Jurkat, Clone E6-1 (cell line): ENCODE measurements around the gene NR1D2.
A peak's percentile ranks its signal among the peaks of the same experiment; 100 is the strongest.
"Not testable (repeated sequence)": the region's sequence is repeated elsewhere in the genome, so short reads cannot be mapped to it uniquely, and the experiment has no call there.

Experiments used
- DNase-seq: peaks from one replicate; pipeline ENCODE4 v3.0.0-alpha.2; 2011; ENCODE audit warnings: low read depth, low spot score
- H3K4me3 ChIP-seq: 2 replicates; pipeline ENCODE4 v1.5.1; 2011; ENCODE audit warnings: mild to moderate bottlenecking, low read length, control low read depth, moderate library complexity

The NR1D2 gene

DNA sequence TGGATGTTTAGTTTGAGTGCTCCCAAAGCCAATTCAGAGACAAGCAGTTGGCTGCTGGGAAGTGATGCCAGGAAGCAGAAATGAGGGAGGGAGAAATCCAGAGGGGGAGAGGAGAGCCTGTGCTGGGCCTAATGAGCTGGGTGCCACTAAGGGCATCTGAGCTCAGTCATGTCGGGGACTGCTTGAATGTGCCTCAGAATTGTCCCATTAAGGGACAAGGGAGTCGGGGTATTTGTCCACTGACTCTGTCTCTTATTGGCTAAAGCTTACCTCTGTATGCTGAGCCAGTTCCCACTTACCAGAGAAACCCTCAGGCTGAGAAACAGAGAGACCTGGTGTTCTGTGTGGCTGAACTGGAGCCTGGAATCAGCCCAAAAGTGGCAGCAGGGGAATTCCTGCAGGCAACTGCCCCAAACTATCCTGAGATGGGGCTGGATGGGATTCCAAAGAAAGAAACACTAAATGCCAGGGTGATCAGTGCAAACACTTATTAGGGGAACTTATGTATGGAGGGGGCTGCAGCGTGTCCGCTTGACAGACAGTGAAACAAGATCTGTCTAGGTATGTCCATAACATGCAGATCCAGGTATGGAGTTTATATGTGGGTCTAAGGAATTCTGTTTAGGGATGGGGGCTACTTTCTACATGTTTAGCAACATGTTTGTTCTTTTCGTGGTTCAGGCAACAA is 48.6 kb downstream of the NR1D2 start:
- no peak for DNase-seq
- H3K4me3 ChIP-seq = no peak overlapping the region

DNA sequence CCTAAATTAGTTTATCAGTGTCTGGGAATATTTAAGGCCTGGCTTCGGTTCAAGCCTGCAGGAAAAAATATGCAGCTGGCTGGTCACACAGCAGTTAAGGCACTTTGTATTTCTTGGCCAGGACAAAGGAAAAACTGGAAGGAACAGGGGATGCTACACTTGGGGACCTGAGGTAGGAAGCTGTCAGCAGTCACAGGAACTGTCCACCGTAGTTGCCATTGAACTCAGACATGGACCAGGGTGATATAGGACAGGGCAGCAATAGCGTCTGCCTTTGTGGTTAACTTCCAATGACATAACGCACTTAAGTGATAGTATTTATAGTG is 49.1 kb downstream of the NR1D2 start:
- no peak overlapping the region for H3K4me3 ChIP-seq
- DNase-seq = no peak

DNA sequence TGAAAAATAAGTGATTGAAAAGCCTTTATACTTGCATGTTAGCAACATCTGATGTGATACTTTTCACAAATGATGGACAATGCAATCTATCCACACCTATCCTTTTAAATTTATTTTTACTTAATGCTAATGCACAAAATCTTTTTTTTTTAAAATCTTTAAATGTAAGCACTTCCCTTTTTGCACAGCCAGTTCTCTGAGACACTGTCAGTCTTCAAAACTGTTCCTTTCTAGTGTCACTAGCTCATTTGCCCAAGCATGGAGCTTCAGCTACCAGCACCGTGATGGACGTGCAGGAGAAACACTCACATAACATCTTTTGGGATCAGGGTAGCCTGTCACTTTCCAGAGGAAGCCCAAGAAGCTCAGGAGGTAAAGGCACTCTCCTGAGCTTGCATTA is 50.1 kb downstream of the NR1D2 start:
- H3K4me3 ChIP-seq = no peak overlapping the region

DNA sequence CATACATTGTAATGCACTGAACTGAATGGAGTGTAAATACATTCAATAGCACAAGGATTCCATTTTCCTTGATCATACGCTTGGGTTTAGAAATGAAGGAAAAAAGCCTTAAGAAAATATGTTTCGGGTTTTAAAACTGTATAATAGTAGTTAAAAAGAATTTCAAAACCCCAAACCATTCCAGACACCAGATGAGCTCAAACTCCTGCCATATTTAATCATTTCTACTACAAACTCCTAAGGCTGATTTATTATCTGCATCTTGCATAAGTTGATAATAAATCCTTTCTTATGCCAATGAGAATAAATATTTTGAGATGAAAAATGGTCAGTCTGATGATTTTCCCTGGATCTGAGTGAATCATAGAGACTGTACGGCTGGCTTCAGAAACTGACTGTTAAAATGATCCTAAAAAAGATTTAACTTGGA is 51.0 kb downstream of the NR1D2 start:
- no peak overlapping the region for H3K4me3 ChIP-seq
- DNase-seq = no peak

More for the DNA sequence above, 50.1 kb downstream of the NR1D2 start:
- no peak for DNase-seq

DNA sequence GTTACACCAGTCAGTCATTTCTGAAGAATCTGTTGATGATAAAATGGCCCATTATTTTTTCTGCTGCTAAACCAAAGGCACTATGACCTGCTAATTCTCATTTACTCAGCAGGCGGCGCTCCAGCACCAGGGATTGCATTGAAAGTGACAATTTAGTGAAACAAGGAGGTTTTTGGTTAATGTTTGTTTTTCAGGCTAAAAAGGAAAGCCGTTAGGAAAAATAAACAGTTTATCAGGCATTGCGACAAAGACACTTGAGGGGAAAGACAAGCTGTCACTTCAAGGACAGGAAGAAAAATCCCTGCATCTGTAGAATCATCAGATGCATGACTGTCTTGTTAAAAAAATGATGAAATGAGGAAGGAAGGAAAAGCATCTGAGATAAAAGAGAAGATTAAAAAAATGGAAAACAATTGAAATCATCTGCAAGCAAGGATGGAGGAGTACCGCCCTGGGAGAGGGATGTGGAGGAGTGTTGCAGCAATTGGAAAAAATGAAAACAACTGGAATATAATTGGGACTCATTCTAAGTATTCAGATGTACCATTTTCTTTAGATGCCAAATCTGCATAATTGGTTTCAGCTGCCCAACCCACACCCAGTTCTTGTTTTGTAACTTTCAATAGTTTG is 54.0 kb downstream of the NR1D2 start:
- peak; percentile 23 for DNase-seq
- H3K4me3 ChIP-seq = no peak overlapping the region

DNA sequence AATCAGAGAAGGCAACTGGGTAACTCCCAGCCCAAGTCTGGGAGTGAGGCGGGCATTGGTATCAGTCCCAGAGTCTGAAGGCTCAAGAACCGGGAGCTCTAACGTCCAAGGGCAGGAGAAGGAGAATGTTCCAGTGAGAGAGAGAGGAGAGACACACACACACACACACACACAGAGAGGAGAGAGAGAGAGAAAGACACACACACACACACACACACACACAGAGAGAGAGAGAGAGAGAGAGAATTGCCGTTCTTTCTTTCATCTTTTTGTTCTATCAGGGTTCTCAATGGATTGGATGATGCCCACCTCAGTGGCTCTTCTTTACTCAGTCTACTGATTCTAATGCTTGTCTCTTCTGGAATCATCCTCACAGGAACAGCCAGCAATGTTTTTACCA is 57.0 kb downstream of the NR1D2 start:
- no peak overlapping the region for H3K4me3 ChIP-seq
- no peak for DNase-seq

DNA sequence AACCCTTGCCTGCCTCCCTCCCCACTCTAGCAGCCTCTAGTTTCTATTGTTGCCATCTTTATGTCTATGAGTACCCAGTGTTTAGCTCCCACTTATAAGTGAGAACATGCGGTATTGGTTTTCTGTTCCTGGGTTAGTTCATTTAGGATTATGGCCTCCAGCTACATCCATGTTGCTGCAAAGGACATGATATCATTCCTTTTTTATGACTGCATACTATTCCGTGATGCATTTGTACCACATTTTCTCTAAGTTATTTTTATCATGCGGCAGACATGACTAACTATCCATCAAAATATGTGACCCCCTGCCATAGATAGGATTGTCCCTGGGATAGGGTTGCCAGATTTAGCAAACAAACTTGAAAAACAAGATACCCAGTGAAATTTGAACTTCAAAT is 58.4 kb downstream of the NR1D2 start:
- DNase-seq = no peak
- no peak overlapping the region for H3K4me3 ChIP-seq

DNA sequence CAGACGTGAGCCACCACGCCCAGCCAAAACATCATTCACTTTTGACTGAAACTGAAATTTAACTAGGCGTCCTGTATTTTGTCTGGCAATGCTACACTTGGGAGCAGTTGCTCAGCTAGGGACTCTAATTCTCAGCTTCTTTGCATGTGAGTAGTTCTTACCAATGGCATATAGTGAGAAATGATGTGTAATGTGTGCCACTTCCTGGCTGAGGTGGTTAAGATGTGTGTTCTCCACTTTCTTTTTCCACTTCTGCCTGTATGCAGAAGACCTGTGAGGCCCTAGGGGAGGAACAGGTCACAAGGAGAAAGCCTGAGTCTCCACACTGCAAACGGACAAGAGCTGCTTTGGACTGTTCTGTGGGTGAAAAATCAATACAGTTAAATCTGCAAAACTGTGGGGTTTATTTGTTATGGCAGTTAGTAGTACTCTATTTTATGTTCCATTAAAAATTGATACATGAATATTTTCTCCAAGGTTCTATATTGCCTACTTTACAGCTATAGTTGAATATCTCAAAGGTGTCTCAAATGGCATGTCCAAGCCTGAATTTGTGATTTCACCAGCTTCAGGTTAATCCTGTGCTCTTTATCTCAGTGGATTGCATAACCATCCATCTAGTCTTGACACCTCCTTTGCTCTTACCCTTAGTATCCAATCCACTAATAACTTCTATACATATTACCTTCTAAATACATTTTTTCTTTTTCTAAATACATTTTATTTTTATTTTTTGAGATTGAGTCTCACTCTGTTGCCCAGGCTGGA is 59.3 kb downstream of the NR1D2 start:
- H3K4me3 ChIP-seq = no peak overlapping the region
- peak; percentile 41 for DNase-seq

DNA sequence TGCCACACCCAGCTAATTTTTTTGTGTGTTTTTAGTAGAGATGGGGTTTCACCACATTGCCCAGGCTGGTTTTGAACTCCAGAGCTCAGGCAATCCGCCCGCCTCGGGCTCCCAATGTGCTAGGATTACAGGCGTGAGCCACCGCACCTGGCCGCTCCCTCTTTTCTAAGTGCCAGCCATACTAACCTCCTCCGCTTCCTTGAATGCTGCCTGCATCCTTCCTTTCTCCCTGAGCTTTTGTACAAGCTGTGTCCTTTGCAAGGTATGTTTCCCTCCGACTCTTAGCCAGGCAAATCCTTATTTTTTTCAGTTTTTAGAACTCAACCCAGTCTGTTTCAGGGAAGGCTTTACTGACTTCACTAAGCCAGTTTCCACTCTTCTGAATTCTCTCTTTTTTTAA is 60.6 kb downstream of the NR1D2 start:
- no peak for DNase-seq
- H3K4me3 ChIP-seq = no peak overlapping the region

DNA sequence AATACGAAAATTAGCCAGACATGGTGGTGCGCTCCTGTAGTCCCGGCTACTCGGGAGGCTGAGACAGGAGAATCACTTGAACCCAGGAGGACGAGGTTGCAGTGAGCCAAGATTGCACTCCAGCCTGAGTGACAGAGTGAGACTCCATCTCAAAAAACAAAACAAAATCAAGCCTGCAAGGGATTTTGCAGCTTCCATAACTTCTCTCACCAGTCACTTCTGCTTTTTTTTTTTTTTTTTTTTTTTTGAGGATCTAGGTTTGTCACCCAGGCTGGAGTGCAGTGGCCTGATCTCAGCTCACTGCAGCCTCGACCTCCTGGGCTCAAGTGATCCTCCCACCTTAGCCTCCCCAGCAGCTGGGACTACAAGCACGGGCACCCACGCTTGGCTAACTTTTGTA is 65.7 kb downstream of the NR1D2 start:
- DNase-seq, H3K4me3 ChIP-seq: not testable (repeated sequence)

DNA sequence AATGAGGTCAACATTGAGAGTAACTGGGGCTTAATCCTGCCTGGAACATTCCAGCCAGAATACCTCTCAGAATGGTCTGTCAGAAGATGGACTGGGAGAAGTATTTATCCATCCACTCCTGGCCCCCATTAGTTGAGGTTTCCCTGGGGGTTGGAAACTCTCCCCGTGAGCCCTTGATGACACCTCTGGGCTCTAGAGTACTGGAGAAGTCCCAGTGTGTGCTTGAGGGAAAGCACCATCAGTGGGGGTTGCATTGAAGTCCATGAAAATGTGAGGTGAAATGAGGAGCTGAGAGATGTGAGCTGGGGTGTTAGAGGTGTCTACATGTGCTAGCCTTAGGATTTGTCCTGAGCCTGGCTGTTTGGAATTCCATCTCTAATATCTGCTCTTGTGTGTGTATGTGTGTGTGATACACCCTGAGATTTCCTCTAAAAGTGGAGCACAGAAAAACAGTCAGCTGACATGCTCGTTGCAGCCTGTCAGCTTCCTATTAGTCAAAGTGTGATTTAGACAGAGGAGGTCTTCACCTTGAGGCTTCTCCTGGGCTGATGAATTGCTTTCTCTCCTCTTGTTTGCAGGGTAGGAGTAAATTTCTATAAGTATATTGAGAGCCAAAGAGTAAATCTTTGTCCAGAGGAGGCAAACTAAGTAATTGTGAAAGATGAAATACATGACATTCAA is 67.6 kb downstream of the NR1D2 start:
- DNase-seq = no peak
- no peak overlapping the region for H3K4me3 ChIP-seq

DNA sequence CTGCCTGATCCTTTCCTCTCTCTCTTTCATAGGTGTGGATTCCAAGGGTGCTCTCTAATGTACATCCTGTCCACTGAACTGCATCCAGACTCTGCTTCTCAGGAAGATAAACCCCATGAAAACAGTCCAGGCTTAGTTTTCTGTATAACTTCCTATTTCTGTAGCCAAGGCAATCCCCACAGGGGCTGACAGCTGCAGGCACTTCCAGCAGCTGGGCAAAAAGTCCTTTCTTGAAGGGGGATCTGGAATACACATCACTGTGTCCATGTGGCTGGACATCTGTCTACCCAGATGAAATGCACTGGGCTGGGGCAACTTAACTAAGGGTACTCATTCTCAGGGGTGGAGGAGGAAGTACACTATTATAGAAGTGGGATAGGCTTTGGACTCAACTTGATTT is 72.2 kb downstream of the NR1D2 start:
- no peak for DNase-seq
- no peak overlapping the region for H3K4me3 ChIP-seq

DNA sequence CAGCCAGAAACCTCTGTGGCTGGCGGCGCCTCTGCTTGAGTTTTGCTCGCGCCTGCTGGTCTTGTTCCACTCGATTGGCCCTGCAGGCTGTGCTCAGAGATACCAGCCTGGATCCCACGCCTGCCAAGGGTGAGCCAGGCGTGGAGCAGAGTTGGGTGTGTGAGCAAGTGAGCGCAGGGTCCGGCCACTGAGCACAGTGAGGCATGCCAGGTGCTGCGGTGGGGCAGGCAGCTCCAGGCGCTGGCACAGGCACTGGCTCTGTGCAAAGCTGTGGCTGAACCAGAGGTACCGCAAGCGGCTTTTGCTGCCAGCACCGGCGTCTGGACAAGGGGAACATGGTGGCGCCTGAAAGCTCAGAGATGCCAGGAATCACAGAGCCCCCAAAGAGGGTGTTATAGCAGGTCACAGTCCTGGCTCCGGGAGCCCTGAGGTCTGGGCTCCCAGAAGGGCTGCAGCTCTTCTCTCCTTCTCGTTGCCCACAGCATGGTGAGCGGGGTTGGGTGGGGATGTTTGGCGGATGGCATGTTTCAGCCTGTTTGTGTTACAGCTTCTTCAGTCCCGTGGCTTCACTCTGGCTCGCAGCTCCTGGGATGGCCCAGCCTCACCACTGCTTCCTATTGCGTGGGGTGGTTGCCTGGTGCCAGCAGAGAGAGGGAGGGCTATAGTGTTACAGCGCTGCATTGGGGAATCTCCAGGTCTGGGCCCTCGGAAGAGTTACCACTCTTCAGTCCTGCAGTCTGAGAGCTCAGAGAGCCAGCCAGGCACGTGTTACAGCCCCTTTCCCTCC is 73.9 kb downstream of the NR1D2 start:
- no peak overlapping the region for H3K4me3 ChIP-seq
- no peak for DNase-seq

DNA sequence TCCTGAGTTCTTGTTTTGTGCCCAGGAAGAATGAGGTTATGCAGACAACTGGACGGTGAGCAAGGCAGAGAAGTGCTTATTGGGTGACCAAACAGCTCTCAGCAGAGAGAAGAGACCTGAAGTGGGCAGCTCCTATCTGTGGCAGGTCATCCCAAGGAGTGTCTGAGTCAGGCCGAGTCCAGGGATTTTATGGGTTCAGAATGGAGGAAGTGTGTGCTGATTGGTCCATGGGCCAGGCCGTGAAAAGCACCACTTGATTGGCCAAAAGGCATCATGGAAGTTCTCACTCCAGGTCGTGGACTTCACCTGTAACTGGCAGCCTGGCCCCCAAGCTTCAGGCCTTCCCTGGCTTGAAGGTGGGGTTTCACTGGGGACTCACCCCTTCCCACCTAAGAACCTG is 74.5 kb downstream of the NR1D2 start:
- no peak overlapping the region for H3K4me3 ChIP-seq

DNA sequence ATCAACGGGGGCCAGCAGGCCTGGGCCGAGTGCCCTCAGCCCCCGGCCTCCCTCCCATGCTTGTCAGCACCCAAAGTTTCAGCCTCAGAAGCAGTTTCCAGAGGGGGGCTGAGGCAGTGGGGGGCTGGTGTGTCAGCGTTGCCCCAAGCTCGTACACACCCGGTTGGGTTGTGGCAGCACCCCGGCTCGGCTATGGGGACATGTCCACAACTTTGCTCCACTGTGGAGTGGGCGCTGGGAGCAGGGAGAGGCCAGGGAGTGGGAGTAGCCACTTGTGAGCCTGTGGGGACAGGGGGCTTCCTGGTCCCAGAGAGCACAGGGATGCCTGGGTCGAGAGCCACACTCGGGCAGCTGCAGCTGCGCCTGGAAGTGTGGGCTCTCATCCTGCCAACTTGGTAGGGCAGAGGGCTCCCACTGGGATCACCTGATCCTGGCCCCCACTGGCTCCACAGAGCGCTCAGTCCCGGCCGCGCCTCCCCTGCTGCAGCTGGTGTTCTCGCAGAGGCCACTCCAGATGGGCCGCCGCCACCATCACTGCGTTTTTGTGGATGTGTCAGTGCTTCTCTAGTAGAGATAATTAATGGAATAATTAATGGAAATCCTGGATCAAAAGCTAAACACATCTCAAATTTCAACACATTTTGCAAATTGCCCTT is 75.1 kb downstream of the NR1D2 start:
- no peak for DNase-seq
- no peak overlapping the region for H3K4me3 ChIP-seq

More for the DNA sequence above, 74.5 kb downstream of the NR1D2 start:
- DNase-seq = no peak

DNA sequence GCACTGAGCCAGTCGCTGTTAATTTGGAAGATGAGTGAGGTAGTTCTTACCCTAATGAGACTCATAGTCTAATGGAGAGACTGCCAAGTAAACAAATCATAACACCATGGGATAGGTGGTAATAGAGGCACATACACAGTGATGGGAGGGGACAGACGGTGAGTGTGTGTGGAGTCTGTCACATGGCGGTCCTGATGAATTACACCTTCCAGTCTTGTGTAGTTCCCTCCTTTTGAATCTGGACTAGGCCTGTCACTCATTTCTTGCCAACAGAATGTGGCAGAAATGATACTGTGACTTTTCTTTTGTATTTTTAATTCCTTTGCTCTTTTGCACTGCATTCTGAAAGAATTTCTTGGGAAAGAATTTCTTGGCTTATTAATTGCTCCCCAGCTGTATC is 78.1 kb downstream of the NR1D2 start:
- H3K4me3 ChIP-seq = no peak overlapping the region
- no peak for DNase-seq

DNA sequence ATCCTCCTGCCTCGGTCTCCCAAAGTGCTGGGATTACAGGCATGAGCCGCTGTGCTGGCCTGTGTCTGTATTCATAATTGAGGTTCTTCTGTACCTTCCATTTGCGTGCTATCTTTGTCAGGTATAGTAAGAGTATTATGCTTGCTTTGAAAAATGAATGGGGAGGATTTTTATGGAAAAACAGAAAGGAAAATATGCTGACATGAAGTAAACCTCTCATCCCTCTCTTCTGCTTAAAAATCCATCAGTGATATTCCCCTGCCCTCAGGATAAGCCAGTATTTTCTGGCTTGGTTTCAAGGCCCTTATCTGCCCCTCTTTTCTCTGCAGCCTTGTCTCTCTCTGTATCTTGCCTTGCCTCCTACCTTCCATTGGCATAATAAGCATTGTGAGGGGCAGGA is 80.7 kb downstream of the NR1D2 start:
- no peak for DNase-seq
- no peak overlapping the region for H3K4me3 ChIP-seq

DNA sequence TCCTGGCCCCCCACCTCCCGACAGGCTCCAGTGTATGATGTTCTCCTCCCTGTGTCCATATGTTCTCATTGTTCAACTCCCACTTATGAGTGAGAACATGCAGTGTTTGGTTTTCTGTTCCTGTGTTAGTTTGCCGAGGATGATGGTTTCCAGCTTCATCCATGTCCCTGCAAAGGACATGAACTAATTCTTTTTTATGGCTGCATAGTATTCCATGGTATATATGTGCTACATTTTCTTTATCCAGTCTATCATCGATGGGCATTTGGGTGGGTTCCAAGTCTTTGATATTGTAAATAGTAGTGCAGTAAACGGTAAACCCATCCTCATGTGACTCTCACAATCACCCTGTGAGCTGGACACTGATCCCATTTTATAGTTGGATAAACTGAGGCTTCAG is 81.6 kb downstream of the NR1D2 start:
- DNase-seq, H3K4me3 ChIP-seq: not testable (repeated sequence)

DNA sequence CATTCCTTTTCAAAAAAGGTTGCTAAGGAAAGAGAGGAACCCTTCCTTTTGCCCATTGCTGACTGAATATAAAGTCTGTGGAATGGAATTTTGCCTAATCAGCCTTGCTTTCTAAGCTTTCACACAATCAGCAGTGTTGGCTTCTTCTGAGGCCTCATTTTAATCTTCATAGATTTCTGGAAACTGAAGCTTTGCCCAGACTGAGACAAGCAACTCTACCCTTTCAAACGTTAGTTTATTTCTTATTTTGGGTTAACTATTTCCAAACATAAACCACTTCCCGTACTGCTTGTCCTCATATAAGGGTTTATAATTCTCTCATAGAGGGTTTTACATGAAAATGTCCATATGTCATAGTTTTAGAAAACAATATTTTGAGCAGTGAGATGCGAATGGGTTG is 82.9 kb downstream of the NR1D2 start:
- DNase-seq = no peak
- no peak overlapping the region for H3K4me3 ChIP-seq
